ENCODE results near the gene RTF2.
"Not testable (repeated sequence)": the region's sequence is repeated elsewhere in the genome, so short reads cannot be mapped to it uniquely, and the experiment has no call there.

Gene RTF2

GRCh38 chr20:56551571-56551970, 83.1 kb downstream of the RTF2 start:
- no peak overlapping the region for H3K27ac ChIP-seq
- TF ChIP-seq ZFX (IDR thresholded peaks at IDR 0.05), result no peak
- no peak for TF ChIP-seq CTCF (conservative IDR thresholded peaks at IDR 0.05)

GRCh38 chr20:56552911-56553629, 84.6 kb downstream of the RTF2 start:
- H3K27ac ChIP-seq, result no peak overlapping the region
- no peak for TF ChIP-seq ZFX (IDR thresholded peaks at IDR 0.05)
- no peak for TF ChIP-seq CTCF (conservative IDR thresholded peaks at IDR 0.05)

GRCh38 chr20:56554869-56555268, 86.4 kb downstream of the RTF2 start:
- H3K27ac ChIP-seq, result no peak overlapping the region
- TF ChIP-seq CTCF (conservative IDR thresholded peaks at IDR 0.05) (no peak), ZFX (IDR thresholded peaks at IDR 0.05) (no peak)

- no peak overlapping the region for H3K27ac ChIP-seq
- TF ChIP-seq CTCF (conservative IDR thresholded peaks at IDR 0.05), result no peak
- TF ChIP-seq ZFX (IDR thresholded peaks at IDR 0.05), result no peak
These were observed 90.5 kb downstream of the RTF2 start for GRCh38 chr20:56558968-56559367.

- not testable (repeated sequence) for H3K27ac ChIP-seq
These were observed 96.1 kb downstream of the RTF2 start for GRCh38 chr20:56564526-56564925.

- no peak overlapping the region for H3K27ac ChIP-seq
- TF ChIP-seq CTCF (conservative IDR thresholded peaks at IDR 0.05) (no peak), ZFX (IDR thresholded peaks at IDR 0.05) (no peak)
These were observed 97.1 kb downstream of the RTF2 start for GRCh38 chr20:56565511-56565910.

- no peak for TF ChIP-seq ZFX (IDR thresholded peaks at IDR 0.05)
- no peak for TF ChIP-seq CTCF (conservative IDR thresholded peaks at IDR 0.05)
- no peak overlapping the region for H3K27ac ChIP-seq
These were observed 98.2 kb downstream of the RTF2 start for GRCh38 chr20:56566621-56567020.

Data from C4-2B (cell line).